Osteoblast (primary cell): ENCODE data around the gene HLA-DPA1. TPM values are rescaled to one million over a fixed set of nuclear protein-coding genes. Genes with fewer than 3 reads are reported as not detected.
A peak's percentile ranks its signal among the peaks of the same experiment; 100 is the strongest.

Source experiments
- DNase-seq: peaks from one replicate; pipeline ENCODE4 v3.0.0; 2011; ENCODE audit warnings: low spot score, mixed read lengths; ENCODE audit not compliant: insufficient read length; ENCODE audit errors: missing footprints
- H2AFZ ChIP-seq: 2 replicates; pipeline ENCODE4 v1.6.0; 2011; ENCODE audit warnings: mild to moderate bottlenecking, low read length
- H3K27ac ChIP-seq: 2 replicates; pipeline ENCODE4 v1.5.1; 2011; ENCODE audit warnings: mild to moderate bottlenecking, low read depth, low read length, moderate library complexity
- H3K27me3 ChIP-seq: 2 replicates; pipeline ENCODE4 v1.6.0; 2012; ENCODE audit warnings: mild to moderate bottlenecking, control low read depth, inconsistent platforms, low read length, moderate library complexity; ENCODE audit not compliant: insufficient read depth
- H3K36me3 ChIP-seq: 2 replicates; pipeline ENCODE4 v1.5.1; 2011; ENCODE audit warnings: mild to moderate bottlenecking, low read length, control low read depth, moderate library complexity; ENCODE audit not compliant: insufficient read depth
- H3K4me1 ChIP-seq: 2 replicates; pipeline ENCODE4 v1.5.1; 2011; ENCODE audit warnings: mild to moderate bottlenecking, low read length, control low read depth, moderate library complexity; ENCODE audit not compliant: insufficient read depth
- H3K4me2 ChIP-seq: 2 replicates; pipeline ENCODE4 v1.6.0; 2011; ENCODE audit warnings: mild to moderate bottlenecking, low read length; ENCODE audit not compliant: insufficient read depth
- H3K4me3 ChIP-seq: fragments of 200-600 bp; sonication (generic); 3 replicates; pipeline ENCODE4 v1.5.1; 2012; ENCODE audit warnings: mild to moderate bottlenecking, low read length, inconsistent platforms; ENCODE audit not compliant: insufficient read depth
- H3K79me2 ChIP-seq: 2 replicates; pipeline ENCODE4 v1.6.0; 2012; ENCODE audit warnings: mild to moderate bottlenecking, low read length, control low read depth, inconsistent platforms; ENCODE audit not compliant: insufficient read depth
- H3K9me3 ChIP-seq: 2 replicates; pipeline ENCODE4 v1.5.1; 2011; ENCODE audit warnings: low read depth, low read length, control low read depth
- H4K20me1 ChIP-seq: 2 replicates; pipeline ENCODE4 v1.6.0; 2012; ENCODE audit warnings: mild to moderate bottlenecking, low read length, control low read depth; ENCODE audit not compliant: insufficient read depth
- CTCF ChIP-seq: IDR thresholded peaks from 2 replicates; pipeline ENCODE4 v1.5.1; 2011; ENCODE audit warnings: mild to moderate bottlenecking, low read depth, low read length, moderate library complexity; ENCODE audit errors: extremely low read depth
- total RNA-seq: library from RNA; depleted of rRNA; stranded (reverse); fragments of >200 nt; gene quantifications from 2 replicates; pipeline ENCODE4 v1.2.3, GENCODE V29; 2012

Gene HLA-DPA1
- total RNA-seq, 1 donor, result 5.4 TPM

- H3K9me3 ChIP-seq, result no peaks in the 10 kb centered on the region
- no peaks in the 10 kb centered on the region for H3K36me3 ChIP-seq
- no peak overlapping the region for H2AFZ ChIP-seq
- no peaks in the 10 kb centered on the region for H3K4me1 ChIP-seq
- H3K79me2 ChIP-seq, result no peaks in the 10 kb centered on the region
- DNase-seq, result no peak
- TF ChIP-seq CTCF, result no peak
- H3K27me3 ChIP-seq, result peaks cover 45% of the 10 kb centered on the region
- no peak overlapping the region for H3K4me2 ChIP-seq
- H3K4me3 ChIP-seq, result no peak overlapping the region
- H4K20me1 ChIP-seq, result no peaks in the 10 kb centered on the region
- no peak overlapping the region for H3K27ac ChIP-seq
Measured at GRCh38 chr6:33030245-33030644, 43.2 kb downstream of the HLA-DPA1 start.

GRCh38 chr6:33029328-33030184, 43.9 kb downstream of the HLA-DPA1 start:
- Histone ChIP-seq H3K79me2 (no peaks in the 10 kb centered on the region), H3K4me3 (no peak overlapping the region), H3K36me3 (no peaks in the 10 kb centered on the region), H3K27me3 (peaks cover 49% of the 10 kb centered on the region), H4K20me1 (no peaks in the 10 kb centered on the region), H3K27ac (no peak overlapping the region), H2AFZ (no peak overlapping the region), H3K9me3 (no peaks in the 10 kb centered on the region), H3K4me2 (no peak overlapping the region), H3K4me1 (no peaks in the 10 kb centered on the region)
- peak; percentile 71 for DNase-seq
- TF ChIP-seq CTCF, result no peak

- DNase-seq, result no peak
- Histone ChIP-seq H3K4me1 (no peaks in the 10 kb centered on the region), H3K27me3 (peaks cover 37% of the 10 kb centered on the region), H3K36me3 (no peaks in the 10 kb centered on the region), H3K4me3 (no peak overlapping the region), H2AFZ (no peak overlapping the region), H3K27ac (no peak overlapping the region), H3K4me2 (no peak overlapping the region), H4K20me1 (no peaks in the 10 kb centered on the region), H3K79me2 (no peaks in the 10 kb centered on the region), H3K9me3 (no peaks in the 10 kb centered on the region)
- TF ChIP-seq CTCF, result no peak
Measured at GRCh38 chr6:33028220-33028849, 45.1 kb downstream of the HLA-DPA1 start.

GRCh38 chr6:33024521-33024920, 48.9 kb downstream of the HLA-DPA1 start:
- Histone ChIP-seq H2AFZ (no peak overlapping the region), H4K20me1 (no peaks in the 10 kb centered on the region), H3K4me1 (no peaks in the 10 kb centered on the region), H3K27me3 (peaks cover 15% of the 10 kb centered on the region), H3K27ac (no peak overlapping the region), H3K9me3 (no peaks in the 10 kb centered on the region), H3K4me2 (no peak overlapping the region), H3K36me3 (no peaks in the 10 kb centered on the region), H3K4me3 (no peak overlapping the region), H3K79me2 (no peaks in the 10 kb centered on the region)
- TF ChIP-seq CTCF, result no peak
- DNase-seq, result no peak
